B cell (primary cell): ENCODE measurements around the gene STX1B. TPM values are rescaled to one million over a fixed set of nuclear protein-coding genes. Genes with fewer than 3 reads are reported as not detected.

ENCODE experiments used
- ATAC-seq: fragments of 200-7000 bp; cut with Tn5 transposase; one replicate; pipeline ENCODE4 v1.10.0; 2021; ENCODE audit warnings: low read depth, mild to moderate bottlenecking, moderate number of reproducible peaks, moderate library complexity
- CTCF ChIA-PET: fragments of 350-600 bp; sonication (Branson Sonifier 250); formaldehyde crosslinking; loops from one replicate; lab custom pipeline; 2021; ENCODE audit warnings: antibody characterized with exemption, inconsistent platforms; lab: Charles Lee
- POLR2A ChIA-PET: fragments of 350-600 bp; sonication (Branson Sonifier 250); formaldehyde crosslinking; loops from one replicate; lab custom pipeline; 2021; ENCODE audit warnings: antibody characterized with exemption; lab: Charles Lee
- DNase-seq: peaks from one replicate; pipeline ENCODE4 v3.0.0; 2013
- H2AFZ ChIP-seq: 2 replicates; pipeline ENCODE4 v1.6.1; 2012; ENCODE audit warnings: mild to moderate bottlenecking, low read depth, low read length; ENCODE audit not compliant: insufficient read depth, poor library complexity, severe bottlenecking
- H3K27ac ChIP-seq, 2 donors: 1 replicate in 1 of 2; 2 replicates in 1 of 2; pipeline ENCODE4 v1.5.1; 2012 to 2013; ENCODE audit warnings: low read length in 2 of 2, mild to moderate bottlenecking in 2 of 2, moderate library complexity in 1 of 2
- H3K27me3 ChIP-seq, 4 experiments: fragments of 200-600 bp in 1 of 4; sonication (generic) in 1 of 4; replicated peaks in 1 of 4; 1 replicate in 2 of 4; 2 replicates in 2 of 4; pipeline versions ENCODE4 v1.6.1 to v1.7.0; 2013 to 2016; ENCODE audit warnings: low read length in 3 of 4, mild to moderate bottlenecking in 2 of 4, mixed read lengths in 1 of 4, moderate library complexity in 1 of 4; ENCODE audit not compliant: insufficient read depth in 4 of 4, control insufficient read depth in 3 of 4; ENCODE audit errors: control extremely low read depth in 1 of 4
- H3K36me3 ChIP-seq, 2 experiments: replicated peaks in 1 of 2; 1 replicate in 1 of 2; 2 replicates in 1 of 2; pipeline versions ENCODE4 v1.6.1 to v1.7.1; 2013; ENCODE audit warnings: low read length in 1 of 2; ENCODE audit not compliant: insufficient read depth in 2 of 2, control insufficient read depth in 1 of 2; ENCODE audit errors: control extremely low read depth in 1 of 2, extremely low read depth in 1 of 2
- H3K4me1 ChIP-seq, 2 donors: fragments of 200-600 bp in 1 of 2; sonication (generic) in 1 of 2; 1 replicate in 1 of 2; 2 replicates in 1 of 2; pipeline versions ENCODE4 v1.5.1 to v1.6.1; 2013 to 2017; ENCODE audit warnings: low read length in 2 of 2; ENCODE audit not compliant: control insufficient read depth in 2 of 2, insufficient read depth in 2 of 2
- H3K4me2 ChIP-seq: replicated peaks from 2 replicates; pipeline ENCODE3; 2012; ENCODE audit warnings: mild to moderate bottlenecking, low read depth, low read length; ENCODE audit not compliant: poor library complexity, severe bottlenecking
- H3K4me3 ChIP-seq, 5 experiments: fragments of 200-600 bp in 1 of 5; sonication (generic) in 1 of 5; 1 replicate in 3 of 5; 2 replicates in 2 of 5; pipeline versions ENCODE4 v1.5.1 to v1.7.0; 2011 to 2016; ENCODE audit warnings: low read length in 4 of 5, mild to moderate bottlenecking in 4 of 5, low read depth in 2 of 5, control low read depth in 1 of 5, moderate library complexity in 1 of 5; ENCODE audit not compliant: insufficient read depth in 1 of 5; ENCODE audit errors: control extremely low read depth in 1 of 5, extremely low read depth in 1 of 5
- H3K79me2 ChIP-seq: fragments of 200-600 bp; sonication (generic); one replicate; pipeline ENCODE4 v1.6.0; 2016; ENCODE audit warnings: low read length; ENCODE audit not compliant: control insufficient read depth, insufficient read depth
- H3K9ac ChIP-seq: fragments of 200-600 bp; sonication (generic); 2 replicates; pipeline ENCODE4 v1.6.1; 2017; ENCODE audit warnings: mild to moderate bottlenecking, low read length, moderate library complexity
- H3K9me3 ChIP-seq, 3 donors: one replicate each; pipeline versions ENCODE4 v1.6.1 to v1.7.1; 2013; ENCODE audit warnings: low read length in 2 of 3; ENCODE audit not compliant: control insufficient read depth in 2 of 3, insufficient read depth in 1 of 3; ENCODE audit errors: control extremely low read depth in 1 of 3
- H4K20me1 ChIP-seq: 2 replicates; pipeline ENCODE4 v1.6.0; 2012; ENCODE audit warnings: mild to moderate bottlenecking, low read length; ENCODE audit not compliant: insufficient read depth, control insufficient read depth, poor library complexity, severe bottlenecking
- H3K27ac Mint-ChIP-seq: one replicate; pipeline ENCODE4 v1.8.0; 2021; ENCODE audit warnings: mixed read lengths
- H3K27me3 Mint-ChIP-seq: one replicate; pipeline ENCODE4 v1.8.0; 2021; ENCODE audit warnings: mixed read lengths
- H3K4me1 Mint-ChIP-seq: one replicate; pipeline ENCODE4 v1.8.0; 2021; ENCODE audit warnings: mixed read lengths
- H3K4me3 Mint-ChIP-seq: one replicate; pipeline ENCODE4 v1.8.0; 2021; ENCODE audit warnings: mixed read lengths
- H3K9me3 Mint-ChIP-seq: one replicate; pipeline ENCODE4 v1.8.0; 2022; ENCODE audit warnings: mixed read lengths; ENCODE audit not compliant: insufficient read depth
- CTCF ChIP-seq: fragments of 200-600 bp; IDR thresholded peaks from one replicate; pipeline ENCODE4 v1.8.0; 2022; ENCODE audit warnings: antibody characterized with exemption, mild to moderate bottlenecking
- EZH2 ChIP-seq: IDR thresholded peaks from 2 replicates; pipeline ENCODE4 v1.6.1; 2012; ENCODE audit warnings: borderline replicate concordance, low read depth, mild to moderate bottlenecking, moderate library complexity, low read length; ENCODE audit not compliant: insufficient read depth, poor library complexity, severe bottlenecking
- WGBS: methylation state at CpG from one replicate; pipeline ENCODE4 v1.1.5; 2013; ENCODE audit warnings: missing lambda C conversion rate; ENCODE audit not compliant: insufficient coverage; 5-methylcytosine and 5-hydroxymethylcytosine counted together
- intact Hi-C: fragments of 100-400 bp; cut with micrococcal nuclease; formaldehyde crosslinking; loops from one replicate; pipeline ENCODE4 v1.10.0; 2022
- polyA plus RNA-seq: library from polyadenylated mRNA; depleted of rRNA; stranded (reverse); fragments of >200 nt; gene quantifications from 2 replicates; pipeline ENCODE4 v1.2.3, GENCODE V29; 2012
- total RNA-seq, 2 donors: library from RNA; stranded (reverse); fragments of 120-200 nt in 1 of 2; gene quantifications; 1 replicate in 1 of 2; 2 replicates in 1 of 2; pipeline versions ENCODE4 v1.2.3 to v1.2.4, GENCODE V29; 2013 to 2022

STX1B gene
- total and polyA plus RNA-seq, 2 donors (not counting 1 experiment from before 2014, with no cell fraction given): 2.1 to 2.2 TPM

- Histone ChIP-seq H3K27ac (no peak overlapping the region), H3K4me2 (no peak overlapping the region), H3K36me3 (peaks cover 7 to 76% of the 10 kb centered on the region in 2 experiments), H4K20me1 (peaks cover under 1% of the 10 kb centered on the region), H3K4me3 (no peak overlapping the region), H3K4me1 (no peaks in the 10 kb centered on the region), H3K27me3 (no peaks in the 10 kb centered on the region), H3K9ac (no peak overlapping the region), H3K79me2 (peaks cover 23% of the 10 kb centered on the region), H2AFZ (no peak overlapping the region), H3K9me3 (no peaks in the 10 kb centered on the region)
- Mint-ChIP-seq H3K4me3 (no peak overlapping the region), H3K9me3 (no peaks in the 10 kb centered on the region), H3K4me1 (no peaks in the 10 kb centered on the region), H3K27me3 (no peaks in the 10 kb centered on the region), H3K27ac (no peak overlapping the region)
- POLR2A ChIA-PET: no interaction called here
- CTCF ChIA-PET: no interaction called here
- ATAC-seq (no peak), DNase-seq (no peak)
- over 99% methylated on average over 11 of the region's 14 CpGs for WGBS
- no peak for TF ChIP-seq CTCF
- no peak for TF ChIP-seq EZH2
- intact Hi-C loops: no loop called here
Measured at GRCh38 chr16:30971298-30971697, 39.1 kb downstream of the STX1B start.

GRCh38 chr16:30969246-30969842 is 41.1 kb downstream of the STX1B start:
- Histone ChIP-seq H4K20me1 (peaks cover 13% of the 10 kb centered on the region), H3K36me3 (peaks cover 6 to 80% of the 10 kb centered on the region in 2 experiments), H3K4me3 (no peak overlapping the region), H3K4me2 (no peak overlapping the region), H3K9ac (no peak overlapping the region), H3K79me2 (peaks cover 36% of the 10 kb centered on the region), H3K27me3 (no peaks in the 10 kb centered on the region), H3K27ac (no peak overlapping the region), H3K9me3 (no peaks in the 10 kb centered on the region), H3K4me1 (no peaks in the 10 kb centered on the region), H2AFZ (no peak overlapping the region)
- Mint-ChIP-seq H3K27me3 (no peaks in the 10 kb centered on the region), H3K4me1 (no peaks in the 10 kb centered on the region), H3K27ac (no peak overlapping the region), H3K4me3 (no peak overlapping the region), H3K9me3 (no peaks in the 10 kb centered on the region)
- ATAC-seq (no peak), DNase-seq (no peak)
- intact Hi-C loops: no loop called here
- POLR2A ChIA-PET: interaction anchor here (0.6 kb wide), 1 partner anchor 233 kb away, joined by 4 read pairs; no protein-coding TSS in a partner anchor
- 96% methylated on average over 18 of the region's 19 CpGs for WGBS
- CTCF ChIA-PET: interaction anchor here (1.6 kb wide), 1 partner anchor 28 kb away, joined by 4 read pairs; no protein-coding TSS in a partner anchor
- TF ChIP-seq CTCF (no peak), EZH2 (no peak)
